GM19023 (cell line): ENCODE results near the gene MED26.
"Not testable (repeated sequence)": the region's sequence is repeated elsewhere in the genome, so short reads cannot be mapped to it uniquely, and the experiment has no call there.

Experiments
- ATAC-seq: cut with Tn5 transposase; IDR thresholded peaks from one replicate; pipeline ENCODE4 v1.9.1; 2021; ENCODE audit warnings: mild to moderate bottlenecking, moderate library complexity; ENCODE audit not compliant: unreplicated experiment

Gene MED26

DNA sequence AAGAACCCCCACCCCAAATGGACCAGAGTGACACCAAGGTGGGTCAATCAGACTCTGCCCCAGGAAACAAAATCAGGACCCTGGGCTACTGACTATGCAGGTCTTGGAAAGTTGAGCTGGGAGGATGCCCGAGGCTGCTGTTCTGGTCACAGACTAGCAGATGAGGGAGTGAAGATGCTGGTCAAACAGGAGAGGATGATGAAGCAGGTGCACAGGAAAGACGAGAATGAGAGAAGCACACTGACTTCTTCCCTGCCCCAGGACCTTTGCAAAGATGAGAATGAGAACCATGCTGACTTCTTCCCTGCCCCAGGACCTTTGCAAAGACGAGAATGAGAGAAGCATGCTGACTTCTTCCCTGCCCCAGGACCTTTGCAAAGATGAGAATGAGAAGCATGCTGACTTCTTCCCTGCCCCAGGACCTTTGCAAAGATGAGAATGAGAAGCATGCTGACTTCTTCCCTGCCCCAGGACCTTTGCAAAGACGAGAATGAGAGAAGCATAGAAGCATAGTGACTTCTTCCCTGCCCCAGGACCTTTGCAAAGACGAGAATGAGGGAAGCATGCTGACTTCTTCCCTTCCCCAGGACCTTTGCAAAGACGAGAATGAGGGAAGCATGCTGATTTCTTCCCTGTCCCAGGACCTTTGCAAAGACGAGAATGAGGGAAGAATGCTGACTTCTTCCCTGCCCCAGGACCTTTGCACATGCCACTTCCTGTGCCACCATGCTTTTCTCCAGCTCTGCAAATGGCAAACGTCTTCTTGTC, 23.6 kb upstream of the MED26 start:
- not testable (repeated sequence) for ATAC-seq

DNA sequence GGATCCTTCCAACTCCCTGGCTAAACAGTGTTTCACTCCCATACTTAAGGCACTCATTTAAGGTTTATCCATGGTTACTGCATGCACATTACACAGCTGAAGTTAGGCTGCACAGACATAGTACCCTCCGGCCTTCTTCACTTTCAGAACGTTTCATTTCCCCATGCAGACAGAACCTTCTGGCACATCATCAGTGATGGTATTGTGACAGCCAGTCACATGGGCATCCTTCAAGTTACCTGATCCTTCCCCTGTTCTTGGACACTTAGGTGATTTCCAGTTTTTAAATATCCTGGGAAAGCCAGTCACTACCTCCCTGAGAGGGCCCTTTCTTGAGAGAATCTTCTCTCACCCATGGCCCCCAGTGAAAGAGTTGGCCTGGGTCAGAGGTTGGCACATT, 22.8 kb upstream of the MED26 start:
- no peak for ATAC-seq

DNA sequence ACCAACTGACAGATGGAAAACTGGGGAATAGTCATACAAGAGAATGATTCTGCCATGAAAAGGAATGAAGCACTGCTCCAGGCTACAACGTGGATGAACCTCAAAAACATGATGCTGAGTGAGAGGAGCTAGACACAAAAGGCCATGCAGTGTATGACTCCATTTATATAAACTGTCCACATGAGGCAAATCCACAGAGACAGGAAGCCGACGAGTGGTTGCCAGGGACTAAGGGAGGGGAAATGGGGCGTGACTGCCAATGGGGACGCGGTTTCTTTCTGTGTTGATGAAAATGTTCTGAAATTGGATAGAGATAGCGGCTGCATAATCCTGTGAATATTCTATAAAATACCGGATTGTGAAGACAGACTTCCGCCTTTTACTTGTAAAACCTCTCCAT, 21.7 kb upstream of the MED26 start:
- ATAC-seq = no peak

DNA sequence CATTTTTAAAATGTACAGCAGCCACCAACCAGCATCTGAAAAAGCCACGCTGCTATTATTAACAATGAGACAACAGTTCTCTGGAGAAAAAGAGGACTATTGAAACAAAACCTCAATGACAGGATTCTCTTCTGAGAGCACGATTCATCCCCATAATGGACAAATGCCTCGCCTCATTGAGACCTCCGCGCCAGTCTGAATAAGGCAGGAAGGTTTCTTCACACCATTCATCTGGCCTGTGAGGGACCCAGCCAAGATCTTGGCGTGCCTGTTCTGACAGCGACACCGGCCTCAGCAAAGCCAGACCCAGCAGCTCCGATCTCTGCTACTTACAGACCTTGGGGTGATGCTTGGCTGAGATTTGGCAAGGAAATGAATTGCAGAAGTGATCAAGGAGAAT, 17.1 kb upstream of the MED26 start:
- ATAC-seq = no peak

DNA sequence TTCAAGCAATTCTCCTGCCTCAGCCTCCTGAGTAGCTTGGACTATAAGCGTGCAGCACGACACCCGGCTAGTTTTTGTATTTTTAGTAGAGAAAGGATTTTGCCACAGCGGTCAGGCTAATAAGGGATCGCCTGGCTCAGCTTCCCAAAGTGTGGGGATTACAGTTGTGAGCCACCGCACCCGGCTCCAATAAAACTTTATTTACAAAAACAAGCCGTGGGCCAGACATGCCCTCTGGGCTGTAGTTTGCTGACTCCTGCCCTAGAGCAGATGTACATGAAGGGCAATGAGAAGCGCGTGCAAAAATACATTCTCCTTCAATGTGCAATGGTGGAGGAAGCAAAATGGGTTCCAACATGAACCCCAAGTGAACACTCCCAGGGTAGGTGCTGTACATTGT, 13.7 kb upstream of the MED26 start:
- ATAC-seq = no peak

DNA sequence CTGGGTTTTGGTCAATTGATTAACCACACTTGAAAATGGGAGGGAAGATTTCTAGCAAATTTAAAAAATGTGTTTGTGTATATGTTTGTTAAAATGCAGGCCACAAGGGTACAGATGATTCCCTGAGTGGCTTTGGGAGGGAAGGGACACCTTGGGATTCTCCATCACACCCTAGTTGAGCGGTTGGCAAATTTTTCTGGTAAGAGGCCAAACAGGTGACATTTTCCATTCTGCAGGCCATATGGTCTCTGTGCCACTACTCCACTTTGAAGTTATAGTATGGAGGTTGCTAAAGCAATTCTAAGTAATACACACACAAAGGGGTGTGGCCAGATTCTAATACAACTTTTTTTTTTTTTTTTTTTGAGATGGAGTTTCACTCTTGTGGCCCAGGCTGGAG, 12.9 kb upstream of the MED26 start:
- no peak for ATAC-seq

DNA sequence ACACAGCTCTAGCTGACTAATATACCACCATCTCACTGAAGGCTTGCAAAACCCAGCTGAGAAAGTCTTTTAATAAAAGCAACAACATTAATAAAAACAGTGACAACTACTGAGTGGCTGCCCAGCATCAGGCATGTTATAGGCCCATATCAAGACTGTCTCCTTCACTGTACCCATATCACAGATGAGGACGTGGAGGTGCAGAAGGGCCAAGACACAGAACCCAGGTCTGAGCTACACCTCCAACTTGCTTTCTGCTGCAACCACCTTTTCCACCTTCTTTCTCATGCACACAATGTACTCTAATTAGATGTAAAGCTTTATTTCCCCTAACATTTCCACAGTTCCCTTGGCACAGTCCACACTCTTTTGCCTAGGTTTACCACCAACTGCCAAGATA, 10.7 kb upstream of the MED26 start:
- ATAC-seq = no peak

DNA sequence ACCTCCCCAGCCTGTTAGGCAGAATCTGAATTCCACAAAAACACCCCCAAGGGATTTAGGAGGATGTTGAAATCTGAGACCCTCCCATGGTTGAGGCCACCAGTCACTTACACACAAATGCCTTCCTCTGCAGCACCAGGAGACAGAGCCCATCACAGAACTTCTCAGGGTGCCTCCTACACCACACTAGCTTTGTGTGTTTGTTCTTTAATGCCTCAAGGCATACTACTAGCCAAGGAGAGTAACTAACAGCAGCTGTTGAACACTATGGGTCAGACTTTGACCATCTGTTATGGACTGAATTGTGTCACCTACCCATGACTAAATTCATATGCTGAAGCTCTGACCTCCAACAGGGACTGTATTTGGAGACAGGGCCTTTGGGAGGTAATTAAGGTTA, 9.5 kb upstream of the MED26 start:
- ATAC-seq = no peak

DNA sequence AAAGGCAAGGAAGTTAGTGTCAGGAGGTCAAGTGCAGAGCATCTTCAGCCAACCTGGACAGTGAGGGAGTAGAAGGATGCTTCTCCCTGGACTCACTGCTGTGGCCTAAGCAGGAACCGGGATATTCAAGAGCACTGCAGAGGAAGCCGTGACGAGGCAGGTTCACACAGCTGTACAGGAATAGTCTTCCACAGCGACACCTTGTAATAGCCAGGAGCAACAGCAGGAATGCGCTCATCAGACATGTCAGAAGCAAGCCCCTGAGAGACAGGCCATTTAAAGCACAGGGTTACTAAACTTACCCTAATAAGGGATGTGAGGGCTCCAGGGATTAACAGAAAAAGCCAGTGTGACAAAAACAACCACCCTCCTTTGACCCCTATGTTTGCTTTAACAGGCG, 3.5 kb upstream of the MED26 start:
- no peak for ATAC-seq

DNA sequence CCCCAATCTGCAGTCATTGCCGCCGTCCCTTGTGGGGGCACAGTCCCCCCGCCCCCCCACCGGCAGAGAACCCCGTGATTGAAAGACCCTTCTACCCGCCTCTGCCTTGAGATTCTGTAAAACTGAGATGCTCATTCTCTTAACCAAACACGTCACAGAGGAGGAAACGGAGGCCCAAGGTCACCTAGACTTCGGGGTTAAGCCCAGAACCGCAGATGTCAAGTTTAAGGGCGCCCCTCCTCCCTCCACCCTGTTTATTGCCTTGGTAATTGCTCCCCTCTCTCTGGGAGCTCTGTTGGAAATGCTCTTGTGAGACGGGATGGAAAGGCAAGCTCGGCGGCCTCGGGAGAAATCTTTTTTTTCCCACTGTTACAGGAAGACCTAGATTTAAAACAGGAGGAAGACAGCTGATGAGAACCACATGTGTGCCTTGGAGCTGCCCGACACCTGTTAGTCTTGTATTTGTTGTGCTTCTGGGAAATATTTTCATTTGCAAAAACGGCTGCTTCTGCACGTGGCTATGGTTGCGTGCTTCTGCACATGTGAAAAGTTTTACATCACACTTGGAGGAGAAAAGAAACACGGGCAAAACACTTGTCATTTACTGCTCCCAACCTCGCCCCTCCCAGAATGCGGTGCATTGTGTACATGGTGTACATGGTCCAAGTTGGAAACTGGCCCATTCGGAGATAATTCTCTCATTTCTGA, 1.1 kb upstream of the MED26 start:
- ATAC-seq = peak; percentile 7

DNA sequence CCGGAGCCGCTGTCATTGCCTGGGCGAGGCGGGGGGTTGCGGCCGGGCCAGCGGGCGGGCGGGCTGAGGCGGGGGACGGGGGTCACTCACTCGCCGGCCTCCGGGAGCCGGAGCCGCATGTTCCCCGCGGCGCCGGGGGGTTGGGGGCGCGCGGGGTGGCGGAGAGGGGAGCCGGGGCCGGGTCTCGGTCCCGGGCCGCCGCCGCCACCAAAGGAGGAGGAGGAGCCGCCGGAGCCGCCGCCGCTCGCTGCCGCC, 149 bp downstream of the MED26 start:
- ATAC-seq = no peak

DNA sequence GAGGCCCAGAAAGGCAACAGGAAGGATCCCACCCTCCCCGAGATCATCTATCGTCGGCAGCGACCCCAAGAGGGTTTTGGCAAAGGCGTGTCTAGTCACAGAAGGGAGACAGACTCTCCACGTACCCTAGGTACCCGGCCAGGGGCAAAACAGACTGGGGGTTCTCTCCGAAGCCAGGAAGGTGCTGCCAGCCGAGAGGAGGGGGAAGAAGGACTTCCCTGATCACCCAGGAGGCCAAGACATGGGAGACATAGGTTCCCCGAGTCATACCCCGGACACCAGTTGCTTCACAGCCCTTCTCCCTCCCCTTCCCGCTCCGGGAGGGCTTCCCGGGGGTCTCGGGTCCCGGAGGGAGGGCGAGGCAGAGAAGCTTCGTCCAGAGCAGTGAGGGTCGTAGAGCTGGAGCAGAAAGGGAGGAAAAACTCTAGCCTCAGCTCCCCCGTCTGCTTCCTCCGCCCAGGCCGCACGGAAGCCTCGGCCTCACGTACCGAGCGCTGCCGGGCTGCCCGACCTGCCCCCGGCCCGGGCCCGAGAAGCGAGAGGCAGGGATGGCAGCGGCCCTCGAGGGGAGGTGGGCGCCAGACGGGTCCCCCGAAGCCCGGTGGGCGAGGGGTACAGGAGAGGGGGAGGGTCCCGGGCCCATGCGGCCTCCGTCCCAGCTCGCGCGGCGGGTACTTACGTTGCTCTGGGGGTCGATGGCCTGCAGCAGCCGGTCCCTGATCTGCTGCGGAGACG, 644 bp downstream of the MED26 start:
- ATAC-seq = peak; percentile 2

DNA sequence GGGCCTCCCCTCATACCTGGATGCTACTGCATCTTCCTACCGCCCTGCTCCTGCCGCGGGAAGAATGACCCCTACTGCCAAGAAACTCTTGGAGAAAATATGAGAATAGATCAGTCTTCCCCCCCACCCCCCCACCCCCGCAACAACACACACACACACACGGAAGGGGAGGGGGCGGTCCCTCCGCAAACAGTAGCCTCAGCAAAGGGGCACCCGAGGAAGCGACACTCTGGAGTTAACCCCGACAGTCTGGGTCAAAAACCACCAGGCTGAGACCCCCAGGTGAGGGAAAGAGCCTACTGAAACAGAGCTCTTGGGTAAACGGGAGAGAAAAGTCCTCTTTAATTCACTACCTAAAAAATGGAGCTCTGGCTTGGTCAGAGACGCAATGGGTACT, 1.2 kb downstream of the MED26 start:
- ATAC-seq = no peak

DNA sequence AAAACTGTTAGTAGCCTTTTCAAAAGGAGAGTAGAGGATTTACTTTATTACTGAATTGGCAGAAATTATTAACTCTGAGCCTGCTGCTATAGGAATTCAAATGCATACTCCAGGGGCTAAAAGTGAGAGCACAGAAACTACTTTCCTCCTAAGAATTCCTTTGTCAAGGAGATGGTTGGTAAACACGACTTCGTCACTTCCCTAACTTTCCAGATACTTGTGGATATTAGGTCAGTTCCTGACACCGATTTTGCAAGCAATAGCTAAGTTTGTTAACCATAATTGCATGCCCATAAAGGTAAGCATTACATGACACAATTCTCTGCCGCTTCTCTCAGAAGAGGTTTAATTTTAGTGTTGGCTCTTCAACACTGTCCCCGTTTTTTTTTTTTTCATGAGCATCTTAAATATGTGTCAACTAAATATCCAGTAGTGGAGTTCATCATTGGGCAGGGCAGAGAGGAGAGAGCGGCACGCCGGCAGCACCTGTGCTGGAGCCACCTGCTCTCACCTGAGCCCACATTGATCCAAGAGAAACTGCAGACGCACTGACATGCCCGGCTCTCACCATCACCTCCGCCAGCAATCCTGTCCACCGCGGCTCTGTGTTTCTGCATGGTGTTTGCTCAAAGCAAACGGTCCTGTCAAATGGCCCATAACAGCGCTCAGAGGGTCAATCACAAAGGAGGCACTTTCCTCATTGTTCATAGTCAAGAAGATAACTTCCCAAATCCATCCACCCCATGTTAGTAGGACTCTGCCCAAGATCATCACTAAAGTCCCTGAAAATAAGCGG, 2.6 kb downstream of the MED26 start:
- no peak for ATAC-seq

DNA sequence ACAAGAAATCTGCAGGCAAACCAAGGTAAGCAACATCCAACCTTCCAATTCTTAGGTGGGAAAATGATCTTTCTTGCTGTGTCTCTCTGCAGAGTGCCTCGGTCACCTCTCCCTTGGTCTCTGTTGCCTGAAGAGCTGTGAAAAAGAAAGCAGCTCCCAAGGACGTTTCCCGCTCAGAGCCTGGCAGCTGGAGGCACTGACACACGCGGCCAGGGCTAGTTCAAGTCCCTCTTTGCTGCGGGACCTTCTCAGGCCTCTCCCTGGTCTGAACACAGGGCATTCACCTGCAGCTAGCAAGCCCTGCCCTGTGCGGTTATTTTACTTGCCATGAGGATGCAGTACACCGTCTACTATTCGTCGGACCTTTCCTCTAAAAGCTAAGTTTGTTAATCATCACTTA, 3.8 kb downstream of the MED26 start:
- no peak for ATAC-seq

DNA sequence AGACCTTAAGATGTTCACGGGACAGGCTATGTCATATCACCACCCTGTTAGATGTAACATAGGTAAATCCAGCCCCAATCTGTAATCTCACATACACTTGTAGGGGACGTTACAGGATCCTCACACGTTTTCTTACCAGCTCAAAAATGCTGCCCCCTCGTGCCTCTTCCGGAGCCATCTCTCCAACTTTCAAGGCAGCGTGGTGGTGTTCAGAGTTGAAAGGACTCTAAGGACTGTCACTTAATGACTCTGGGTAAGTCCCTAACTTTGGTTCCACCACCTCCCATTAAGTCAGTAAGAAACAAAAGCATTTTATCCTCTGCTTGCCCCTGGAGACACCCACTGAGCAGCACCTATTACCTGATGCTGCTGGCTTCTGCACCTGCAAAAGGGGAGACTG, 4.4 kb downstream of the MED26 start:
- no peak for ATAC-seq

DNA sequence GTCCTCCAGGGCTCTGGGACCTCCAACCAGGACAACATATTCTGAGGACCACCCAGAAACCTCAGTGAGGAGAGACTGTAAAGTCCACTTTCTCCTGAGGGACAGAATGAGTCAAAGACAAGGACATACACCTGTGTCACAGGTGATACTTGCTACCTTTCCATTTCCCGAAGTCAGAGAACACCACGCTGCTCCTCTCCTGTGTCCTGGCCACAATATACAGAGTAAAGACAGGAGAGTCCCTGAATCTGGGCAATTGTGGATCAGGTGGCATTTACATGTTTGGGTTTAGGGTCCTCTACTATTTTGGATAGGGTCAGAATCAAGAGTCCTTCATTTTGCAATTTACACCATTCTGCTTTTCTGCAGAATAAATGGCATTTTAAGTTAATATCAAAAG, 4.9 kb downstream of the MED26 start:
- ATAC-seq = no peak

DNA sequence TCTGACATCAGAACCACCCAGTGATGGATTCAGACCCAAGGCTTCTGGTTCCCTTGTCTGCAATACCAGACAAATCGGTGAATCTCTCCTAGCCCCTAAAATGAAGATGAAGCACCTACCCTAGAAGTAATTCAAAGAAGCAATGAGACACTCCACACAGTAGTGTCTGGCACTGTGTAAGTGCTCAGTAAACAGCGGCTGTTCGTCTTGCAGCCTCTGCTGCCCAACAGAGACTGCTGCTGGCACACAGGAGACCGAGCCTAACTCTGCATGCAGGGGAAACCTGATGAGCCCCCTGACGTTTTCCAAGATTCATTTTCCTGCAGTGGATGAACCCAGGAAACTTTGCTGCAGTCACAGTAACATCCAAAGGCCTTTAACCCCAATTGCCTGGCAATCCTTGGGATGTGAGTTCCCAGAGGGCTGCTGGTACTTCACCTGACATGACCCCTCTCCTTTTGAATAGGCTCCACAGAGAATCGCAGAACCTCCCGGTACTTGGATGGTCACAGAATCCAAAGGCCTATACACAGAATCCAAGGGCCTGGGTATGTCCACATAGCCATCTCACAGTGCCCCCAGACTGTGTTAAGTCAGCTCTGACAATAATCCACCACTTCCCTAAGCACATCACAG, 6.7 kb downstream of the MED26 start:
- no peak for ATAC-seq

DNA sequence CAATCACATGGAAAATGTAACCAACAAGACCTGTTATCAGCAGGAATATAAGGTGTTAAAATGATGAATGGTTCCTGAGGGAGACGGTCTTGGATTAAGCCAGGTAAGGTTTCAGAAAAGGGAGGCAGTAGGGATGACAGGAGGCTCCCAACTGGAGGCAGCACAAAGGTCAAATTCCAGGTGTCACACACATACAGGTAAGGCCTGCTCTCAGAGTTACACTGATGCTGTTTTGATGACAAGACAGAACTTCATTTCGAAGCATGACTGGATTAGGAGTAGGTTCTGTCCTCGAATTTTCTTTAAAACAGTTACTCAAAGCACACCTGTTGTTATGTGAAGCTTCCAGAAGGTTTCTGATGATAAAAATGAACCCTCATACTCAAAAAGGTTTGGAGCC, 7.4 kb downstream of the MED26 start:
- ATAC-seq = no peak

DNA sequence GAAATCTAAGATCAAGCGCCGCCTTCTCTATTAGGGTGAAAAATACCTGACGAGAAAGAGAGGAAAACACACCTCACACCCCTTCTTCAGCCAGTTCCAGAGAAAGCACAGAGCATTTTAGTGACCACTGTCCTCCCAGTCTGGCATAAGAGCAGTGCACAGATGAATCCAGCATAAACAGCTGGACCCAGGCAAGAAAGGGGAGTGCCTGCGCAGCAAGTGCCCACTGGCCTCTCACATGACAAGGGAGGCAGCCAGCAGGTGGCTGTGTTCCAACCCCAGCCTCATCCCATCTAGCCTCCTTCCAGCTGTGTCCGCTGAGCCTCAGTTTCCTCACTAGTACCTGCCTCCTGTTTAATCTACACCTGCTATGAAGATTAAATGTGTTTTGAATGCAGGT, 8.0 kb downstream of the MED26 start:
- no peak for ATAC-seq

DNA sequence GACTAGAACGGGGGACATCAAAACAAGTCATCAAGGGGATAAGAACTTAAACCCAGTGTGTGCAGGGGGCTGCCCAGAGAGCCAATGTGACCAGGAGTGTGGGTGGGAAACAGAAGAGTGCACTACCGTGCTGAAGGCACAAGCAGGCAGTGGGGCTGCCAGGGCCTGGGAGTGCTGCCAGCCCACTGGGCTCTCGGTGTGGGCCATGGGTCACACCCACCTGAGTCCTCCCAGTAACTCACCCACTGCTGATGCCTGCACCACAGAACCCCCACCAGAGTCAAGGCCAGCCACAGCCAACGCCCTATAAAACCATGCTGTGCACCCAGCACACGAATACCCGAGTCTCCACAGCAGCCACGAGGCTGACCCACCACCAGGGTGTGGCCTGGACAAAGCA, 8.5 kb downstream of the MED26 start:
- no peak for ATAC-seq
